Skin of body (tissue), 2 donors: Measurements from ENCODE around the gene FBXO17. TPM values are rescaled to one million over a fixed set of nuclear protein-coding genes. Genes with fewer than 3 reads are reported as not detected.
A peak's percentile ranks its signal among the peaks of the same experiment; 100 is the strongest.
"Not testable (repeated sequence)": the region's sequence is repeated elsewhere in the genome, so short reads cannot be mapped to it uniquely, and the experiment has no call there.

Experiments
- DNase-seq: peaks from one replicate; lab custom pipeline; 2025; lab: John Stamatoyannopoulos, UW
- total RNA-seq: library from RNA; depleted of rRNA; stranded (reverse); fragments of >200 nt; gene quantifications from one replicate; pipeline ENCODE4 v1.2.3, GENCODE V29; 2014

Gene FBXO17
- total RNA-seq, 1 donor from 2014 or later, result 19.9 TPM

DNA sequence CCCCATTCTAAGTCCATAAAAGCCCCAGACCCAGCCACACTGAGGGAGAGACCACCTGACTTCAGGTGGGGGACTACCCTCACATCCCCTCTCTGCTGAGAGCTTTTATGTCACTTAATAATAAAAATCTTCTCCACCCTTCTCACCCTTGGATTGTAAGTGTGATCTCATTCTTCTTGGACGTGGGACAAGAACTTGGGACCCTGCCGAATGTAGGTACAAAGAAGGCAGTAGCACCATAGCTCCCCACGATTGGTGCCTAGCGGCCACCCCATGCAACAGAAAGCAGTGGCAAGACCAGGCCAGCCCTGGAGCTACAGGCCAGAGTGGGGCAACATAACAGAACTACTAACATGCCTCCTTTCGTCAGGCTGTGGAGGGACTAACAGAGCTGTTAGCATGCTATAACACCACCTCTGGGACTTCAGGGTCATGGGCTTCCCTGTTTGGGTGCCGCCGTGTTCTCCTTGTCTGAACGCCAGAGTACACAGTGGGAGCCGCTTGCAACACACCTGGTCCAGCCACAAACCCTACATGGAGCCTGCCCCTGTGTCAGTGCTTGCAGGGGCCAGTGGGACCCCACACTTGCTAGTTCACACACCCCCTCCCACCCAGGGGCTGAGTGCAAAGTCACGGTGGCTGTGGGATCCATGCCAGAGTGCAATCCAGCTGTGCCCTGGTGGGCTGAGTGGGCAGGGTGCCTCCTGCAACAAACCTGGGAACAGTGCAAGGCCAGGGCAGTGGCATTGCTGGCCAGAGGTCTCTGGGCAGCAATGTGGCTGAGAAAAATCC, 5.2 kb upstream of the FBXO17 start:
- DNase-seq, result no peak

DNA sequence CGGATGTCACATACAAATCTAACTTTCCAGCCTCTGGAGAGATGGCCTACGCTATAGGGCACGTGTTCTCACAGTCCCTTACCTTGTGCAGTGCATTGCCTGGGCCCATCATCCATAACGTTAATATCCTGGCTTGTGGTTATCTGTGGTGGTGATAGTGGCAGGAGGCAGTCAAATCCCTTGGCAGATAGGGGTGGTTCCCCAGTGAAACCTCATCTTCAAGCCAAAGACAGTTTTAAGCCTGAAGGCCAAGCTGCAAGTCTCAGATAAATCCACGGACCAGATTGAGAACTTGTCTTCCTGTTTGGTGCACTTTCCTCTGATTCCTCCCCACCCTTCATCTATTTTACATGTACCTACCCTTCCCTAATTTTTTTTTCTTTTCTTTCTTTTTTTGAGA, 4.3 kb upstream of the FBXO17 start:
- no peak for DNase-seq

DNA sequence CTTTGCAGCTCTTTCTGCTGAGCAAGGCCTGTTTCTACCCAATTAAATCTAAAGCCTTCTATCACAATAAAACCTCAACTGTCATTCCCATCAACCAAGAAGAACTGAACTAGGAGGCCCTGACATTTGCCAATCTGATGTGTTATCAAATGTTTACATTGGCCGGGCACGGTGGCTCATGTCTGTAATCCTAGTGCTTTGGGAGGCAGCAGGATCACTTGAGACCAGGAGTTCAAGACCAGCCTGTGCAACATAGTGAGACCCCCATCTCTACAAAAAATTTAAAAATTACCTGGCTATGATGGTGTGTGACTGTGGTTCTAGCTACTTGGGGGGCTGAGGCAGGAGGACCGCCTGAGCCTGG, 2.8 kb upstream of the FBXO17 start:
- DNase-seq, result no peak

DNA sequence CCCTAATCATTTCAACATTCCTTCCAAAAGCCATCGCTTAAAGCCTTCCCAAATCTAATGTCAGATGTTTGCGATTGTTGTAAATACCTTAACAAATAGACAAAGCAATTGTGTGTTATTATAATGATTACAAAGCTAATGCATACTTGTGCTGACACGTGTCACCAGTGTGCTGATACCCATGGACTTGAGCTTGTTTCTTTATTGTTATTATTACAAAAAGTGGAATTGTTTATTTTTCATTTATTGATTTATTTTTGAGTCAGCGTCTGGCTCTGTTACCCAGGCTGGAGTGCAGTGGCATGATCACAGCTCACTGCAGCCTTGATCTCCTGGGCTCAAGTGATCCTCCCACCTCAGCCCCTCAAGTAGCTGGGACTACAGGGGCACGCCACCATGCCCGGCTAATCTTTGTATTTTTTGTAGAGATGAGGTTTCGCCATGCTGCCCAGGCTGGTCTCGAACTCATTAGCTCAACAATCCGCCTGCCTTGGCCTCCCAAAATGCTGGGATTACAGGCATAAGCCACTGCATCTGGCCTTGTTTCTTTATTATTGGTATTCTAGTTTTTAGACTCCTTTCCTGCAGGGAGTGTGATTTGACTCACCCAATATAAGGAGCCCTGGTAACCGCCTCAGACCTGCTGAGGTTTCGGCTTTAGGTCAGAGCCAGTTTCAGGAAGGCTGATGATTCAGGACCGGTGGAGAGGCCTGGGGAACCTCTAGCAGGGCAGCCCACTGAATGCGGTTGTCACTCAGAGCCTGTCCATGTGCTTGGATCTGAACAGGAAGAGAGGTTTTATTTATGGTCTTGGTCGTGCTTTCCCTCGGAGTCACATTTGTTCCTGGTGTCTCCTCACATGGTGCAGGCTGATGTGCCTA, 2.1 kb upstream of the FBXO17 start:
- no peak for DNase-seq

DNA sequence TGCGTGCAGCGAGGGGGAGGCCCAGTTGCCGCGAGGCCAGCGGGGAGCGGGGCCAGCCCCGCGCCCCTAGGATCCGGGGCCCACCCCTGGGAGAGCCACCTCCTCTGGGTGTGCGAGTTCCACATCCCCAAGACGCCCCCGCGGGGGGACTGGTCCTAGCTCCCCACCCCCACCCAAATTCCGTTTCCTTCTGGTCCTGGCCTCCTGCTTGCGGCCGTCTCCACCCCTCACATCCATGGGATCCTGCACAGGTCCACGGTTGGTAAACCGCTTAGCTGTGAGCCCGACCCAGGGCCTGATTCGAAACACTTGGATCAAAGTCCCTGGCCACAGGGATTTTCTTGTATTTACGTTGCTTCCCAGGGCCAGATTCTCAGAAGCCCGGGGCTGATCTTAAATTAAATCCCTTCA, 324 bp upstream of the FBXO17 start:
- DNase-seq, result no peak

DNA sequence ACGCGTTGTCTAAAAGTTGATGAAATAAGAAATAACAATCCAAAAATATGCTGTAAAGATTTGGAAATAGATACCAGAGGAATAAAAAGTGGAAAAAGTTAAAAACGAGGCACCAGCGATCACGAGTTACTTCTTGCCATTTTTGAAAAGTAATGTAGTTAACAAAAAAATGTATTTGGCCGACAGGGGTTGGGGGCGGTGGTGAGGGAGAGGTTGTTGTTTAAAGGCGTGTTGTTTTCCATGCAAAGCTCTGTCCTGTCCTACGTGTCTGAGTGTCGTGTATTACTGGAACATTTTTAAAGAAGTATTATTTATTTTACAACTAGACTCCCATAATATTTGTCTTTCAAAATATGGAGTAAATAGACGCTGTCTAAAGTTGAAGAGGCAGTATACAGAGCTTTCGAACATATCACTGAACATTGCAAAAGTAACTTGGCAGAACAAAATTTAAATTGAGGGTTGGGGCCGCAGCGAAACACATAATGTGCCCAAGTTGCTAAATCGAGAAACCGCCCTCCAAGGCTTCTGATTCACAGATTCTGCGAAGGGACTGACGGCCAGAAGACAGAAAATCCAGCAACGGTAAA, 823 bp downstream of the FBXO17 start:
- peak; percentile 57 for DNase-seq

DNA sequence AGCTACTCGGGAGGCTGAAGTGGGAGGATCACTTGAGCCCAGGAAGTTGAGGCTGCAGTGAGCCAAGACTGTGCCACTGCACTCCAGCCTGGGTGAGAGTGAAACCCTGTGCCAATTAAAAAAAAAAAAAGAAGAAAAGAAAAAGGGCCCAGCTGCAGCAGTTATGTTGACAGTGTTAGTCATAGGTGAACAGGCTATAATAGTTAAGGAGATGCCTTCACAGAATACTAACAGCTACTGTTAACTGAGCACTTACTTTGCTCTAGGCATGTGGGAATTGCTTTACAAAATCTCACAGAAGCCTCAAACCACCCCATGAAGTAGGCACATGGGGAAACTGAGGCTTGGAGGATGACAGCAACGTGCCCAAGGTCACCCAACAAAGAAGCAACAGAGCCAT, 3.9 kb downstream of the FBXO17 start:
- DNase-seq, result no peak

DNA sequence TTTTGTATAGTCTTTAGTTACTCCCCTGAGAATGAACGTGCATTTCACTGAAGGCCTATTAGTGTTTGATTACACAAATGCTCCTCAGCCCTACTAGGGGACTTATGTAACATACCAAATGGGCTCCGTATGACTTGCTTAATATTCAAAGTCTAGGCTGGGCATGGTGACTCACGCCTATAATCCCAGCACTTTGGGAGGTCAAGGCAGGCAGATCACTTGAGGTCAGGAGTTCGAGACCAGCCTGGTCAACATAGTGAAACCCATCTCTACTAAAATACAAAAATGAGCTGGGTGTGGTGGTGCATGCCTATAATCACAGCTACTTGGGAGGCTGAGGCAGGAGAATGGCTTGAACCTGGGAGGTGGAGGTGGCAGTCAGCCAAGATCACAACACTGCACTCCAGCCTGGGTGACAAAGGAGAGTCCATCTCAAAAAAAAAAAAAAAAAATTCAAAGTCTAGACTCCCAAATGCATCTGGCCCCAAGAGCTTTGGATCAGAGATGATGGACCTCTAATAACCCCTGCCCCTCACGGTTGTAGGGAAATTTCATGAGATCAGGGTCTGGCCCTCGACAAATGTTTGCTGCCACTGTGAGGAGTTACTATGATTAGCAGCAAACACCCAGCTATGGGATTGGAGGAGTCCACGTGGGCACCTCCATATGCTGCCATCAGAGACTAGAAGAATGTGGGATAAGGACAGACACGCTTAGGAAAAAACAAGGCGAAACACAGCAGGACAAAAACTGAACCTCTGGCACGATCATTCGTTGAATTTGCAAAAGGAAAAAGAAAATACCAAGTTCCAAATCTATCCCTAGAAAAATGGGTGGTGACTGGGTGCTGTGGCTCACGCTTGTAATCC, 4.6 kb downstream of the FBXO17 start:
- no peak for DNase-seq

DNA sequence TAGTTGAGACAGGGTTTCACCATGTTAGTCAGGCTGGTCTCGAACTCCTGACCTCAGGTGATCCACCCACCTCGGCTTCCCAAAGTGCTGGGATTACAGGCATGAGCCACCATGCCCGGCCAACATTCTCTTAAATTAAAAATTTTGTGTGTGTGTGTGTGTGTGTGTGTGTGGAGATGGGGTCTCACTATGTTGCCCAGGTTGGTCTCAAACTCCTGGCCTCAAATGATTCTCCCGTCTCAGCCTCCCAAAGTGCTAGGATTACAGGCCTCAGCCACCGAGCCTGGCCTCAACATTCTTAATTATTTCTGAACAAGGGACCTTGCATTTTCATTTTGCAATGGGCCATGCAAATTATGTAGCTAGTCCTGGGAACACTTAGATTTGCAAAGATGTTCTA, 9.4 kb downstream of the FBXO17 start:
- DNase-seq, result not testable (repeated sequence)

DNA sequence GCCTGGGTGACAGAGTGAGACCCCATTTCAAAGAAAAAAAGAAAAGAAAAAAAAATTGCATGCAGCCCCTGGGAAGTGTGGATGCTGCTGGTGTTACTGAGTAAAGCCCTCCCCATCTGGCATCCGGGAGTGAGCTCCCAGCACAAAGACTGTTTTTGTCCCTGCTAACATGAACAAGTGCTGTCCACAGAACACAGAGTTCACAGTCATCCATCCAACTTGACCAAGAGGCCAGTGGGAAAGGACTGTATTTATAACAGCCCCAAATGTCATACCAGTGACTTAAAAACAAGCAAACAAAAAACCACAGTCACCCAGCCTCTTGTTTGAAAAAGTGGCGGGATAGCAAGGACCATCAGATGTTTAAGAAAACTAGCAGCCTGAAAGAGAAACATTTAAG, 10.8 kb downstream of the FBXO17 start:
- no peak for DNase-seq

DNA sequence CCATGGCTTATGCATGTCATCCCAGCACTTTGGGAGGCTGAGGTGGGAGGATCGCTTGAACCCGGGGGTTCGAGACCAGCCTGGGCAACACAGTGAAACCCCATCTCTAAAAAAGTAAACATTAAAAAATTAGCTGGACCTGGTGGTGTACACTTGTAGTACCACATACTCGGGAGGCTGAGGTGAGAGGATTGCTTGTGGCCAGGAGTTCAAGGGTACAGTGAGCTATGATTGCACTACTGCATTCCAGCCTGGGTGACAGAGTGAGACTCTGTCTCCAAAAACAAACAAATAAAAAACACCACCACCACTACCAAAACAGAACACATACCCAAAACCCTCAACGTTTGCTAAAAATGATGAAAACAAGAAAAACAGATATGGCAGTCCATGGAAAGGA, 15.9 kb downstream of the FBXO17 start:
- no peak for DNase-seq

DNA sequence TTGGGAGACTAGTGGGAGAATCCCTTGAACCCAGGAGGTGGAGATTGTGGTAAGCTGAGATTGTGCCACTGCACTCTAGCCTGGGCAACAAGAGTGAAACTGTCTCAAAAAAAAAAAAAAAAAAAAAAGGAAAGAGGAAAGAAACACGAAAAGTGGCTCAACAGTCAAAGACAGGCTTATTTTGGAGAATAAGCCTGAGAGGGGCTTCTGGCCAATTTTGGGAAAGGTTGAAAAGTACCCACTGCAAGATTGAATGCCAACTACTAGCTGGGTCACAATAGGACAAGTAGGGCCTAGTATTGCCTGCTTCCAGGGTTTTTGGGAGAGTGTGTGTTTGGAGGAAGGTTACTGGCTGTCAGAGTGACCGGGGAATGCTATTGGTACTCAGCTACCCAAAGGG, 17.2 kb downstream of the FBXO17 start:
- no peak for DNase-seq

DNA sequence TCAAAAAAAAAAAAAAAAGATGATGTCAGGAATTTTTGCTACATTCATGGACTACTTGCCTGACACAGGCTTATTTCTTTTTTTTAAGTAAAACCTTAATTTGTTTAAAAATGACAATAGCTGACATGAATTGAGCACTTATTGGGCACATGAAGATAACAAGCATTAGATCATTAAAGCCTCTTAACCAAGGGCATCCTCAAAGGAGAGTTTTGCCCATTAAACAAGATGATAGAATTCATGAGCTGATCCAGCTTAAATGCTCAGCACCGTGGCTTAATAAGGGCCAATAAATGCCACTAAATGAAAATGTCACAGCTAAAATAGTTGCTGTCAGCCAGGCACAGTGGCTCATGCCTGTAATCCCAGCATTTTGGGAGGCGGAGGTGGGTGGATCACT, 19.3 kb downstream of the FBXO17 start:
- no peak for DNase-seq

DNA sequence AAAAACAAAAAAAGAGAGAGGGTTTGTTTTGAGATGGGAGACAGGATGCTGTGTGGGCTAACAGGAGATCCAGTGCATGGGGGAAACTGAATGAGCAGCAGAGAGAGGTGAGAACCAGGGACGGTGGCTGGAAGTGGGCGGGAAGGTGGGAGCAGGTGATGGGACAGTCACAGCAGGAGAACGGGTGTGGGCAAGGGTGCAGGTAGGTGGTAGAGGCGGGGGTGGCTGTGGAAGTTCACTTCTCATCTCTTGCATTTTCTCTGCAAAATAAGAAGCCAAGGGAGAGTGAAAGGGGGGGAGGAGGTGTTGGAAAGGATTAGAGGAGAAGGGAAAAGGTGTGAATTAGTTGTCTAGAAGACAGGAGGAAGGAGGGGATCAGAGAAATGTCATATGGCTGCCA, 21.9 kb downstream of the FBXO17 start:
- DNase-seq, result no peak

DNA sequence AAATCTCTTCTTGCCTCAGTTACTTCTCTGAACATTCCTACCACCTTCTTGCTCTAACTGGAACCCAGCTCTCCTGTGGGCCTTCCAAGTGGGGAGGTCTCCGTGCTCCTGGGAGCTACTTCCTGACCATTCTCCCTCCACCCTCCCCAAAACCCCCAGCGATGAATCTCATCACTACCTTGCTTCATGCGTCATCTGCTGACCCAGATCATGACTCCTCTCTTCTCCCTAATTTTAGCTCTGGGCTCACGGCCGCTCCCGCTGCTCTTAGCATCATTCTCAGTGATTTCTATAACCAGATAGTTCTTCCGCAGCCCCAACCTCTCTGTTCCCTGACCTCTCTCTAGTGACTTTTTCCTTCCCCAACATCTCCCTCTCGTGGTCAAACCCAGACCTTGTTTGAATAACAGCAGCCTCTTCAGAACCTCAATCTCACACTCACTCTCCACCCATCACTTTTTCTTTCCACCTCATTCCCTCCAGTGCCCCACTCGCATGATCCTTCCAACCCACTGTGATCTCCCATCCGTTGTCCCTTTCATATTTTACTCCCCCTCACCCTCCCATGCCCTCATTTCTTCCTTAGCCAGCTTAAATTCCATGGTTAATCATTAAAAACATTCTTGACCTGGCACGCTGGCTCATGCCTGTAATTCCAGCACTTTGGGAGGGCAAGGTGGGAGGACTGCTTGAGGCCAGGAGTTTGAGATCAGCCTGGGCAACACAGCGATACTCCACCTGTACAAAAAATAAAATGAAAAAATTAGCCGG, 23.0 kb downstream of the FBXO17 start:
- no peak for DNase-seq

DNA sequence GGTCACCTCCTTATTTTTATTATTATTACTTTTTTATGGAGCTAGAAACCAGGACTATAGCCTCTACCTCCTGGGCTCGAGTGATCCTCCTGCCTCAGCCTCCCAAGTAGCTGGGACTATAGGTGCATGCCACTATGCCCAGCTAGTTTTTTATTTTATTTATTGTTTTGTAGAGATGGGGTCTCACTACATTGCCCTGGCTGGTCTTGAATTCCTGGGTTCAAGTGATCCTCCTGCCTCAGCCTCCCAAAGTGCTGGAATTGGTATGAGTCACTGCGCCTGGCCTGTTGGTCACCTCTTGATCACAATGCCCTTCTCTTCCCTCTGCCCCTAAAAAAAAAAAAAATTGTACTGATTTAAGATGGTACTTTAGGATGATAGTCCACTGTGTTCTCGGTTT, 24.4 kb downstream of the FBXO17 start:
- DNase-seq, result no peak

DNA sequence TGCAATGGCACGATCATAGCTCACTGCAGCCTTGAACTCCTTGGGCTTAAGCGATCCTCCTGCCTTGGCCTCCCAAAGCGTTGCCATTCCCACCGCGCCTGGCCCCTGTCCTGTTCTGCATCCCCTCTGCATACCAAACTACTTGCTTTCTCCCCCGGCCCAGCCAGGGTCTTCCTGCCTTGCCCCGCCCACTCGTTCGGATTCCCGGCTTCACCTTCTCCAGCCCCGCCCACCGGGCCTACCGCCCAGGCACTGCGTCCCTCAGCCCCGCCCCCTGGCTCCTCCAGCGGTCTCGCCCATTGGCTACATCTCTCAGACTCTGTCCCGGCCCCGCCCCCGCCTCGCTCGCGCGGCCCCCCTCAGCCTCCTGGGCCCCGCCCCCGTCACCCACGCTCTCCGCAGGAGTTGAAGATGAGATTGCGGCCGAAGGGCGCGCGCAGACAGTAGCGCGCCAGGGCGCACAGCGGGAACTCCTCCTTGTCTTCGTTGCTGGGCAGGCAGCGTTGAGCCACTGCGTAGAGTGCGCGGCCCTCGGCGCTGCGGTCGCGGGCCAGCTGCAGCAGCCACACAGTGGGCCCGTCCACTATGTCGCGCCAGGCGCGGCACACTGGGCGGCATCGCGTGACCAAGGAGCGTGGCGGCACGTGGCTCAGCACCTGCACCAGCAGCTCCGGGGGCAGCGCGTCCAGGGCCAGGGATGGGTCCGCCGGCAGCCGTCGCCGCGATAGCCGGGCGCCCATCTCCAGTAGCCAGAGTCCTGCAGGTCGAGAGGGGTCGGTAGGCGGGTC, 25.8 kb downstream of the FBXO17 start:
- peak; percentile 57 for DNase-seq

DNA sequence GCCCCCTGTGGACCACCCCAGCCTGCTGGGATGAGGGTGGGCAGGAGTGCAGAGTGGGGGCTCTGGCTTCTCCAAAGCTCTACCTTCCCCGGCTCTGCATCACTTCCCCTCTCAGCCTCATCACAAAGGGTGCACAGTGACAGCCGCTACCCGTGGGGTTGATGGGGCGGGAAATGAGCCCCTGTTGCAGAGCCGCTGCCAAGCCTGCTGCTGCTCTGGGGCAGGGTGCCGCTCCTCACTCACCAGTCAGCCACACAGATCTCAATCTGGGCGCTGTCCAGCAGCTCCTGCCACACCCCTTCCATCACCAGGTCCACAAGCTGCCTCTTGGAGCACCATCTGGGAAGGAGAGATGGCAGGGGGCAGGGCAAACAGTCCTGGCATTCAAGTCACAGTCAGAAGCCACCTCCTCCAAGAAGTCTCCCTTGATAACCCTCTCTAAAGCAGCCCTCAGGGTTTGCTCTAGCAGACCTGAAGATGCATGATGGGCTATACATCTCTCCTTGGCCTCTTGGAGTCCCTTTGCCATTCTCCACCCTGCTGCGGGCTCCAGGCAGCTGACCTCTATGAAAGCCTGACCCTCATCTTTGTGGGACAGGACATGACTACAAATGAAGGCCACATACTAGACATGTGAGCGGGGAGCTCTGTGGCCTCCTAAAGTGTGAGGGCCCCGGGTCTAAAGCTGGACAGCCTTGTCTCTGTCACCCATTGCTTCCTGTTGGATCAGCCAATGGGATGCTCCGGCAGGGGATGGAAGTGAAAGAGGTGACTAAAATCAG, 29.1 kb downstream of the FBXO17 start:
- DNase-seq, result no peak
